ENCODE results near the gene GPR55. TPM values are rescaled to one million over a fixed set of nuclear protein-coding genes. Genes with fewer than 3 reads are reported as not detected.

The GPR55 gene
- total and polyA plus RNA-seq, 12 donors: 0.07 to 0.24 (median 0.14) TPM; not detected in 7

GRCh38 chr2:230864122-230864604 lies 60.9 kb downstream of the GPR55 start:
- WGBS, 4 donors: 26 to 42% (median 35%) methylated on average over 12 to 18 of the region's 18 CpGs
- H3K4me3 ChIP-seq: peak overlapping the region in 2 of 4 donors; percentile 37 to 75
- no peak for DNase-seq
- no peak for TF ChIP-seq POLR2A (IDR thresholded peaks at IDR 0.05)
- no peak for TF ChIP-seq CTCF (IDR thresholded peaks at IDR 0.05)
- intact Hi-C loops (cut with DNase I): no loop called here
- H3K9me3 ChIP-seq (replicated peaks in 1 of 3): no peaks in the 10 kb centered on the region
- peaks cover 0 to 11% of the 10 kb centered on the region in 2 donors for H3K4me1 ChIP-seq (replicated peaks in 1 of 2)
- H3K27me3 ChIP-seq: peaks cover 7% of the 10 kb centered on the region
- no peaks in the 10 kb centered on the region for H3K36me3 ChIP-seq (replicated peaks in 1 of 2)
- no peak overlapping the region for H3K27ac ChIP-seq

- WGBS, 4 donors: 78 to 88% (median 82%) methylated on average over 11 to 13 of the region's 13 CpGs
- Histone ChIP-seq H3K9me3 (replicated peaks in 1 of 3) (no peaks in the 10 kb centered on the region), H3K4me3 (no peak overlapping the region), H3K36me3 (replicated peaks in 1 of 2) (no peaks in the 10 kb centered on the region), H3K4me1 (replicated peaks in 1 of 2) (peaks cover 0 to 11% of the 10 kb centered on the region in 2 donors), H3K27ac (no peak overlapping the region), H3K27me3 (peaks cover 7% of the 10 kb centered on the region)
- no peak for DNase-seq
- intact Hi-C loops (cut with DNase I): no loop called here
- TF ChIP-seq POLR2A (IDR thresholded peaks at IDR 0.05): no peak
- no peak for TF ChIP-seq CTCF (IDR thresholded peaks at IDR 0.05)
Measured at GRCh38 chr2:230863442-230864121, 61.5 kb downstream of the GPR55 start.

- H3K9me3 ChIP-seq (replicated peaks in 1 of 3): no peaks in the 10 kb centered on the region
- intact Hi-C loops (cut with DNase I): no loop called here
- no peaks in the 10 kb centered on the region for H3K36me3 ChIP-seq (replicated peaks in 1 of 2)
- no peak for DNase-seq
- TF ChIP-seq CTCF (IDR thresholded peaks at IDR 0.05) (no peak), POLR2A (IDR thresholded peaks at IDR 0.05) (no peak)
- H3K4me3 ChIP-seq: no peak overlapping the region
- H3K27ac ChIP-seq: no peak overlapping the region
- peaks cover 0 to 11% of the 10 kb centered on the region in 2 donors for H3K4me1 ChIP-seq (replicated peaks in 1 of 2)
- H3K27me3 ChIP-seq: peaks cover 7% of the 10 kb centered on the region
- 72 to 78% (median 76%) methylated on average over 7 to 8 of the region's 8 CpGs for WGBS, 4 donors
Measured at GRCh38 chr2:230863031-230863430, 62.0 kb downstream of the GPR55 start.

GRCh38 chr2:230862292-230862691 lies 62.8 kb downstream of the GPR55 start:
- Histone ChIP-seq H3K4me1 (replicated peaks in 1 of 2) (peaks cover 0 to 11% of the 10 kb centered on the region in 2 donors), H3K27ac (no peak overlapping the region), H3K27me3 (peaks cover 12% of the 10 kb centered on the region), H3K4me3 (no peak overlapping the region), H3K9me3 (replicated peaks in 1 of 3) (no peaks in the 10 kb centered on the region), H3K36me3 (replicated peaks in 1 of 2) (no peaks in the 10 kb centered on the region)
- DNase-seq: no peak
- TF ChIP-seq POLR2A (IDR thresholded peaks at IDR 0.05) (no peak), CTCF (IDR thresholded peaks at IDR 0.05) (no peak)
- intact Hi-C loops (cut with DNase I): no loop called here
- 88 to 95% (median 93%) methylated on average over 5 of the region's 5 CpGs for WGBS, 4 donors
